Skeletal muscle tissue (tissue), 4 donors: ENCODE results near the gene HDAC7. TPM values are rescaled to one million over a fixed set of nuclear protein-coding genes. Genes with fewer than 3 reads are reported as not detected.

Source experiments
- H3K27ac ChIP-seq: one replicate; pipeline ENCODE4 v1.7.0; 2013; ENCODE audit warnings: mild to moderate bottlenecking, low read depth, low read length, inconsistent platforms
- H3K27me3 ChIP-seq, 3 donors: one replicate each; pipeline ENCODE4 v1.7.0; 2013; ENCODE audit warnings: low read length in 3 of 3; ENCODE audit not compliant: control insufficient read depth in 3 of 3, insufficient read depth in 3 of 3
- H3K36me3 ChIP-seq, 3 donors: one replicate each; pipeline ENCODE4 v1.7.0; 2013; ENCODE audit warnings: low read length in 3 of 3; ENCODE audit not compliant: control insufficient read depth in 3 of 3, insufficient read depth in 3 of 3
- H3K4me1 ChIP-seq, 3 donors: one replicate each; pipeline ENCODE4 v1.7.0; 2013; ENCODE audit warnings: low read length in 3 of 3, mild to moderate bottlenecking in 3 of 3; ENCODE audit not compliant: control insufficient read depth in 3 of 3, insufficient read depth in 3 of 3
- H3K4me3 ChIP-seq, 3 donors: one replicate each; pipeline ENCODE4 v1.7.0; 2013; ENCODE audit warnings: low read length in 3 of 3
- H3K9ac ChIP-seq, 3 donors: one replicate each; pipeline ENCODE4 v1.7.0; 2013; ENCODE audit warnings: low read length in 3 of 3, mild to moderate bottlenecking in 3 of 3, moderate library complexity in 2 of 3, low read depth in 1 of 3
- H3K9me3 ChIP-seq, 3 donors: one replicate each; pipeline ENCODE4 v1.7.0; 2013; ENCODE audit warnings: low read length in 3 of 3; ENCODE audit not compliant: control insufficient read depth in 3 of 3
- total RNA-seq: library from RNA; depleted of rRNA; stranded (reverse); fragments of >200 nt; gene quantifications from one replicate; pipeline ENCODE4 v1.2.3, GENCODE V29; 2014
- donor health status: Osteomylitis.

HDAC7 gene
- total RNA-seq, 1 donor from 2014 or later = 21.4 TPM

DNA sequence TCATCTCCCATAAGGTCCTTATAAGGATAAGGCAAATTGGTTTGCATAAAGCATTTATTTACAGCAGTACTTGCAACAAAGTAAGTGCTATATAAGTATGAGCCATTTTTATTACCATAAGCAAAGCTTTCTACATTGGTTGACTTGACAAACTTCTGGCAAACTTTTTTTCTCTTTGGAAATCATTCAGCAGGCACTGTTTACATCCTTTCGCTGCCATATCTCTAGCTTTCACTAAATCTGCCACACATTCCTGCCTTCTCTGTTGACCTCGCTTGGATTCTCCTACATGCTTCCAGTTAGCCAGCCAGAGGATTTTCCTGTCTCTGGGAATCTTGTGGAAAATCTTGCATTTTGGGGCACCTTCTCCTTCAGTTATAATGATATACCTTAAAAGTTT lies 21.8 kb upstream of the HDAC7 start:
- Histone ChIP-seq H3K27ac (no peak overlapping the region), H3K4me3 (no peak overlapping the region), H3K27me3 (peaks cover 0 to 9% (median 0%) of the 10 kb centered on the region in 3 donors), H3K36me3 (no peaks in the 10 kb centered on the region), H3K9ac (no peak overlapping the region), H3K9me3 (no peaks in the 10 kb centered on the region), H3K4me1 (peaks cover 22 to 34% (median 27%) of the 10 kb centered on the region in 3 donors)

DNA sequence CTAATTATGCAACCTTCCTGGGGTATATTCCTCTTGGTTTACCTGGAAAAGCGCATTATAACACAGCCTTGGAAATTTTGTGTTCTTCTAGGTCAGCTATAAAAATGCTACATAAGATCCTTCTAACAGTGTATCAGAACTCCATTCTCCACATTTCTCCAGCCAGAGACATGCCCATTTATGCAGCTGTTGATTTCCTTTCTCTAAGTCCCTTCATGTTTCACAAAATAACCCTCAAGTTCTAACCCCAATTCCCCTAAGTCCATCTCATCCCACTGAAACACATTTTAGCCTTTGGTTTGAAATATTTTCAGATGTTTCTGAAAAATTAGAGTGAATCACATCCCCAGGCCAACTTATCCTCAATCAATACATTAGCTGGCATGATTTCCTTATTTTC lies 20.9 kb upstream of the HDAC7 start:
- Histone ChIP-seq H3K27ac (no peak overlapping the region), H3K9me3 (no peaks in the 10 kb centered on the region), H3K36me3 (no peaks in the 10 kb centered on the region), H3K4me3 (no peak overlapping the region), H3K4me1 (peaks cover 22 to 42% (median 29%) of the 10 kb centered on the region in 3 donors), H3K9ac (no peak overlapping the region), H3K27me3 (peaks cover 0 to 9% (median 0%) of the 10 kb centered on the region in 3 donors)

DNA sequence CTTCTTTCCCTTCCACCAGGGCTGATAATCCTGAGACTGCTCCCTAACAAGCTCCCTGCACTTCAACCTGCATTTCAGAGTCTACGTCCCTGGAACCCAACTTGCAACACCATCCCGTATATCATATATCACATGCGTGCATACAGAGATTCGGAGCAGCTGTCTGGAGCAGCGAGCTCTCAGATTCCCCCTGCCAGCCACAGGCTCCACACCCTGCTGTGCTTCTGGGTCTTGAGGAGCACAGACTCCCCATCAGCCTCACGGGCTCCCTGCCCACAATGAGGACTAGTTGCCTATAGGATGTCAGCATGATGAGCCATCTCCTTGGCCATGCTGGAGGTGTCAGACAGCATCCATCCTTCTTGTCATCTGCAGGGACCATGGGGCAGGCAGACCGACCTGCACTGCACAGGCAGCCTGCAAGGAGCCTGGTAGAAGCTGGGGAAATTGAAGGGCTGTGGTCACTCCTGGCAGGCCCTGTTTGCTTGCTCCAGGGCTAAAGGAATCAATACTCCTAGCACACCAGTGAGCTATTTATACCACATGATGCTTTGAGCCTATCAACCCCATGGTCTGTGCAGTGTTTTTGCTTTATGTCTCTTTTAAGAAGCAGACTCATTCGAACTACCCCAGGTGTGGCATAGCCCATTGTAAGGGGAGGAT lies 19.6 kb upstream of the HDAC7 start:
- Histone ChIP-seq H3K9me3 (no peaks in the 10 kb centered on the region), H3K36me3 (no peaks in the 10 kb centered on the region), H3K4me3 (no peak overlapping the region), H3K9ac (peak overlapping the region in 2 of 3 donors; percentile 10 to 40), H3K27ac (no peak overlapping the region), H3K27me3 (peaks cover 0 to 2% (median 0%) of the 10 kb centered on the region in 3 donors), H3K4me1 (peaks cover 22 to 41% (median 22%) of the 10 kb centered on the region in 3 donors)

DNA sequence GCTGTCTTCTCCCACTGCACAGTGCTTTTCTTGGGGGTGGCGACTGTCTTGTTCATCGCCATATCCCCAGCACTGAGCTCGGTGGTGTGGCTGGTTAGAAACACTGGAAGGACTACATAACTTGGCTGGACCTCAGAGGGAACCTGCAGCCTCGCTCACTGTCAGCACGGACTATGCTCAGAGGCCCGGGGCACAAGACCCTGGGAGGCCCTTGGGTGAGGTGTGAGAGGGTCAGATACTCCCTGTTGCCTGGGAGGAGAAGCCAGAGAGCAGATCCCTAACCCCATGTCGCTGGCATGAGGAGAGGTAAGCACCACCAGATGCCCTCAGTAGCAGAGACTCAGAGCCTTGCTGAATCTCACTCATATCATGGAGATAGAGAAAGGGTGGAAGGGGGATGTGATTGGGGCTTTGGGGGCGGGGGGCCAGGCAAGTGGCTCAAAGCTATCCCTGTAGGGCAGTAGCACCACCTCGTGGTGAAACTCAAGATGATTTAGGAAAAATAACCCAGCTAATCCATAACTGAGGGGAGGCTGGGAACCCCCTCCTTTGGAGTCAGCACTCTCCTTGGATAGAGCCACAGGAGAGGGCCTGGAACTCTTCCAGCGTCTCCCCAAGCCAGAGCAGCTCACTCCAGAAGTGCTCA lies 18.7 kb upstream of the HDAC7 start:
- H3K27ac ChIP-seq = no peak overlapping the region
- peaks cover 22 to 42% (median 22%) of the 10 kb centered on the region in 3 donors for H3K4me1 ChIP-seq
- no peaks in the 10 kb centered on the region for H3K36me3 ChIP-seq

DNA sequence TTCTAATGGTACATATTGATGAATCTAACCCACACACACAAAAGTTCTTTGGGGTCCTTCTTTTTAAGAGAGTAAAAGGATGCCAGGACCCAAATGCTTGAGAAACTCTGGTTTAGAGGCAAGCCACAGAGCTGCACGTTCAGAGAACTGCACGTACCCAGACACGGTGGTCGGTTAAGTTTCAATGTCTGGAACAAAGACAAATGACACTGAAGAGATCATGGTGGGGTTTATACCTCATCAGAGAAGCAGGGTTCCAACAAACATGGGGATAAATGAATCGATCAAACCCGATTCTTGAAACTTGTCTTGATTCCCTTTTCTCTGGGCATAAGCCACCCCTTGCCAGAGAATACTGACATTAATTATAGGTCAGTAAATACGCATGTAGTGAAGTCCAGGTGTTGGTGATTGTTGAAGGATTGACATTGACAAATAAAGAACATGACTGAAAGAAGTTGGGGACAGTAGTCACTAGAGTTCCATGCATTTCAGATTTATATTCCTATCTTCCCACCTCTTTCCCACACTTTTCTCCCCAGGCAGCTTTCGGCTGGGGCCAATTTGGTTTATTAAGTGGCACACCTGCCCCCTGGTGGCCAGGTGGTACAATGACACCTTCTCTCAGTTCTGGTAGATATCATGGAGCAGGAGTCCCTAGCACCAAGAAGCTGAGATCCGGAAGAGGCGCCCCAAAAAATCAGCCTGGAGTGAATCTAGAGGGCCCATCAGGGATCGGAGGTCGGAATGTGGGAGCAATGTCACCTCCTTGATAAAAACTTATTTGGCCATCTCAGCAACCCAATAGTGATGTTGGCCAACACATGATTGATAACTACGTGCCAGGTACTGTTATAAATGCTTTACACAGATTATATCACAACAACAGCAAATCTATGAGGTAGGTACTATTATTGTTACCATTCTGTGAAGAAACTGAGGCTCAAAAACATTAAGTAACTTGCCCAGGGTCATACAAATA lies 17.8 kb upstream of the HDAC7 start:
- no peak overlapping the region for H3K4me3 ChIP-seq
- H3K27me3 ChIP-seq = no peaks in the 10 kb centered on the region
- no peak overlapping the region for H3K9ac ChIP-seq
- no peaks in the 10 kb centered on the region for H3K9me3 ChIP-seq
- H3K27ac ChIP-seq = no peak overlapping the region
- H3K36me3 ChIP-seq = no peaks in the 10 kb centered on the region
- peaks cover 22 to 42% (median 22%) of the 10 kb centered on the region in 3 donors for H3K4me1 ChIP-seq

More for the DNA sequence above, 18.7 kb upstream of the HDAC7 start:
- Histone ChIP-seq H3K4me3 (no peak overlapping the region), H3K9ac (peak overlapping the region in 2 of 3 donors; percentile 10 to 40), H3K27me3 (no peaks in the 10 kb centered on the region), H3K9me3 (no peaks in the 10 kb centered on the region)

DNA sequence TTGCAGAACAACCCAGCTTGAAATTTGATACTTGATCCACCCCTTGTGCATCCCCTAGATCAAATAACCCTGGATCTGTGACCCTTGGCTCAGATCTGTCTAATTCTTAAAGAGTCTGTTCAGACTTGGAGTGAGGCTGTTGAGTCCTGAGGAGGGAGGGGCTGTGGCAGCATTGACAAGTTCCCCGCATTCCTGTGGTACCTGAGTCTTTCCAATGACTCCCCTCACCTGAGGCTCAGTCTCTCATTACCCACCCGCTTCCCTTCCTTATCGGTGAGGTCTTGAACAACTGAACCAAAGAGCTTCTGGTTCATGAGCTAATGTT lies 16.1 kb upstream of the HDAC7 start:
- H3K4me1 ChIP-seq = peaks cover 22 to 42% (median 22%) of the 10 kb centered on the region in 3 donors
- H3K27ac ChIP-seq = no peak overlapping the region
- no peak overlapping the region for H3K9ac ChIP-seq
- H3K27me3 ChIP-seq = no peaks in the 10 kb centered on the region
- no peak overlapping the region for H3K4me3 ChIP-seq
- H3K9me3 ChIP-seq = no peaks in the 10 kb centered on the region
- H3K36me3 ChIP-seq = no peaks in the 10 kb centered on the region

DNA sequence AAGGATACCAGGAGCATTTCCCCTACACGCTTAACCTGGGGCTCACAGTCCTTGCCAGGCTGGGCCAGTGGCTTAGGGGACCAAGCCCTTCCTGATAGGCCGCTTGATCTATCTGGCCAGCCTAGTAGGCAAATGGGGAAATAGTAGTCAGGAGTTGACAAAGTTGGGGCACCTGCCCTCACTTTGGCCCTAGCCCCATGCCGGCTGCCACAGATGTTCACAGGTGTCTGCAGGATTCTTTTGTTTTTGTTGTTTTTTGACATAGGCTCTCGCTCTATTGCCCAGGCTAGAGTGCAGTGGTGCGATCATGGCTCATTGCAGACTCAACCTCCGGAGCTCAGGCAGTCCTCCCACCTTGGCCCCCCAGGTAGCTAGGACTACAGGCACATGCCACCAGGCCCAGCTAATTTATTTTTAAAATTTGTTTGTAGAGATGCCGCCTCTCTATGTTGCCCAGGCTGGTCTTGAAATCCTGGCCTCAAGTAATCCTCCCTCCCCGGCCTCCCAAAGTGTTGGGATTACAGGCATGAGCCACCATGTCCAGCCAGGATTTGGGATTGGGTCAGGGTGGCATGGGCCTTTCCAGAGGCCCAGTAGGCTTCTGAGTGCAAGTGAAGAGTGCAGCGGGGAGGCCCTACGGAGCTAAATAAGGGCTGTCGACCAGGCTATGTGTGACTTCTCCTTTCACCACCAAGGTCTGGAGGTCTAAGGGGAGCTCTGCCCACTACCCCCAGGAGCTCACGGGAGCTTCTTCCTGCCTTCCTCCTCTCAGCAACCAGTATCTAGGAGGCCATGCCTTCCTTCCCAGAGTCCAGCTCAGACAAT lies 15.5 kb upstream of the HDAC7 start:
- H3K27me3 ChIP-seq = no peaks in the 10 kb centered on the region
- no peak overlapping the region for H3K4me3 ChIP-seq
- H3K4me1 ChIP-seq = peaks cover 22 to 45% (median 24%) of the 10 kb centered on the region in 3 donors
- H3K27ac ChIP-seq = no peak overlapping the region
- no peak overlapping the region for H3K9ac ChIP-seq
- H3K36me3 ChIP-seq = no peaks in the 10 kb centered on the region
- no peaks in the 10 kb centered on the region for H3K9me3 ChIP-seq

DNA sequence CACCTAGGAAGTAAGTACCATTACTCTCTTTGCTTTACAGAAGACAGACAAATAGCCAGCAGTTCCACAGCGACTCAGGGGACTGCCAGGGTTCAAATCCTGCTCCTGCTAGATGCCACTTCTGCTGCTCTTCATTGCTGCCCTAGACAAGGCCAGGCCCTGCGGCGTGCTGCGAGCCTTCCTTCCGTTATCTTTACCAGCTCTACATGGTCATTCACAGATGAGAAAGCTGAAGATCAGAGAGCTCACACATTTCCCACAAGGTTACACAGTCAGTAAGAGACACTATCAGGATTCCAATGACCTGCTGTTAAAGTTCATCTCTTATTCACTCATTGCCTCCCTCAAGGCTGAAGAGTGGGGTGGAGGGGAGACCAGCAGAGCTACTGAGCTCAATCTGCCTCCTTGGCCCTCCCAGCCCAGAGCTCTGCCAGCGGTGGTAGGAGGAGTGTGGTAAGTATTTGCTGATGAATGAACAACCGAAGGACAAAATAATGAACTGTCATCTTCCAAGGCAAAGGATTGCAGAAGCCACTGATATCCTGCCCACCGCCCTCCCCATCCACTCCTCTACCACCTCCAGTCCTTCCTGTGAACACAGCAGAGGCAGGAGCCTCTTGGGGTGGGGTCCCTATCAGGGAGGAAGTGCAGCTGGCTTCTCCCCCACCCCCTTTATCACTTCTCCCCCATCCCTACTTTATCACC lies 14.6 kb upstream of the HDAC7 start:
- no peaks in the 10 kb centered on the region for H3K9me3 ChIP-seq
- H3K4me1 ChIP-seq = peaks cover 22 to 44% (median 26%) of the 10 kb centered on the region in 3 donors
- no peak overlapping the region for H3K27ac ChIP-seq

DNA sequence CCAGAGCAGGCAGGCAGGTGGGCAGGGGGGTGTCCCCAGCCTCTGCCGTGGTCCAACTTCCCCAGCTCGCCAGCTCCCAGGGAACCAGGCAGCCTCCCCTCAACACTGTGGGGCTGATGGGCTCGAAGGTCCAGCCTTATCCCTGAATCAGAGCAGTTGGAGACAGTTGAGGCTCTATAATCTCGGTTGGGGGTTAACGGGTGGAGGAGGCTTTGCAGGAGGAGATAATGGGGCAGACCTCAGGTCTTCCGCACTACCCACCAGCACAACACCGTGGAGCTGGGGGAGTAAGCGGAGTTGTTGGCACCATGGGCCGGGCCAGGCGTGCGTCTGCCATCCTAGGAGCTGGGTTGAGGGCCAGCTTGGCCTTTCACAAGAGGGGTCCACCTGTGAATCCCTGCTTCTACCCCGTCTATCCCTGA lies 13.9 kb upstream of the HDAC7 start:
- H3K4me3 ChIP-seq = no peak overlapping the region
- H3K36me3 ChIP-seq = no peaks in the 10 kb centered on the region
- H3K9me3 ChIP-seq = no peaks in the 10 kb centered on the region
- no peaks in the 10 kb centered on the region for H3K27me3 ChIP-seq
- no peak overlapping the region for H3K9ac ChIP-seq
- H3K4me1 ChIP-seq = peaks cover 19 to 43% (median 24%) of the 10 kb centered on the region in 3 donors
- H3K27ac ChIP-seq = no peak overlapping the region

More for the DNA sequence above, 14.6 kb upstream of the HDAC7 start:
- Histone ChIP-seq H3K4me3 (no peak overlapping the region), H3K9ac (no peak overlapping the region), H3K36me3 (no peaks in the 10 kb centered on the region), H3K27me3 (no peaks in the 10 kb centered on the region)
